Astrocyte of the spinal cord (primary cell): Measurements from ENCODE around the gene ACYP1.

ENCODE experiments used
- DNase-seq: peaks from one replicate; pipeline ENCODE4 v3.0.0; 2011; ENCODE audit warnings: low read depth, low spot score
- H3K4me3 ChIP-seq: 2 replicates; pipeline ENCODE4 v1.5.1; 2011; ENCODE audit warnings: low read depth, mild to moderate bottlenecking, low read length, moderate library complexity
- in situ Hi-C: cut with HindIII; loops from 2 replicates; pipeline ENCODE4 v1.10.0; 2017; ENCODE audit warnings: low sequenced_read_pairs
- TF ChIP-seq, protein P1 (sequence below): IDR thresholded peaks from 2 replicates; pipeline ENCODE4 v1.5.1; 2012; ENCODE audit warnings: low read depth, mild to moderate bottlenecking, low read length, inconsistent platforms

Gene ACYP1

DNA sequence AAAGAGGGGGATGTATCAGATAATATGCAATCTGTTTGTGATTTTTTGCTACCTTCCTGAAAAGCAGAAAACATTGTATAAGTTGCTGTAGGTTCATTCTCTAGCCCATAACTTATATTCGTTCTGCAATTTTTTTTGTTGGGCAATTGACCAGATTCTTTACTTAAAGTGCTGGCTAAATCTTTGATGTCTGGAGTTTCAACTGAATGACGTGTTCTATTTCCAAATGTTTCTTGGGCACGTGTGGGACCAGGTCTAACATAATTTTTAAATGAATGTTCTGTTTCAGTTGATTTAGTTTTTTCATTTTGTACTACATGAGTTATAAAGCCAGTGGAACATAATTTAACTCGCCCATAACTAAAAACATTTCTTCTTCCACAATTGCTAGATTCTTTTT lies 16.3 kb downstream of the ACYP1 start:
- H3K4me3 ChIP-seq, result no peak overlapping the region
- in situ Hi-C loops, result no loop called here
- DNase-seq, result no peak
- TF ChIP-seq, protein P1, sequence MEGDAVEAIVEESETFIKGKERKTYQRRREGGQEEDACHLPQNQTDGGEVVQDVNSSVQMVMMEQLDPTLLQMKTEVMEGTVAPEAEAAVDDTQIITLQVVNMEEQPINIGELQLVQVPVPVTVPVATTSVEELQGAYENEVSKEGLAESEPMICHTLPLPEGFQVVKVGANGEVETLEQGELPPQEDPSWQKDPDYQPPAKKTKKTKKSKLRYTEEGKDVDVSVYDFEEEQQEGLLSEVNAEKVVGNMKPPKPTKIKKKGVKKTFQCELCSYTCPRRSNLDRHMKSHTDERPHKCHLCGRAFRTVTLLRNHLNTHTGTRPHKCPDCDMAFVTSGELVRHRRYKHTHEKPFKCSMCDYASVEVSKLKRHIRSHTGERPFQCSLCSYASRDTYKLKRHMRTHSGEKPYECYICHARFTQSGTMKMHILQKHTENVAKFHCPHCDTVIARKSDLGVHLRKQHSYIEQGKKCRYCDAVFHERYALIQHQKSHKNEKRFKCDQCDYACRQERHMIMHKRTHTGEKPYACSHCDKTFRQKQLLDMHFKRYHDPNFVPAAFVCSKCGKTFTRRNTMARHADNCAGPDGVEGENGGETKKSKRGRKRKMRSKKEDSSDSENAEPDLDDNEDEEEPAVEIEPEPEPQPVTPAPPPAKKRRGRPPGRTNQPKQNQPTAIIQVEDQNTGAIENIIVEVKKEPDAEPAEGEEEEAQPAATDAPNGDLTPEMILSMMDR, result no peak

DNA sequence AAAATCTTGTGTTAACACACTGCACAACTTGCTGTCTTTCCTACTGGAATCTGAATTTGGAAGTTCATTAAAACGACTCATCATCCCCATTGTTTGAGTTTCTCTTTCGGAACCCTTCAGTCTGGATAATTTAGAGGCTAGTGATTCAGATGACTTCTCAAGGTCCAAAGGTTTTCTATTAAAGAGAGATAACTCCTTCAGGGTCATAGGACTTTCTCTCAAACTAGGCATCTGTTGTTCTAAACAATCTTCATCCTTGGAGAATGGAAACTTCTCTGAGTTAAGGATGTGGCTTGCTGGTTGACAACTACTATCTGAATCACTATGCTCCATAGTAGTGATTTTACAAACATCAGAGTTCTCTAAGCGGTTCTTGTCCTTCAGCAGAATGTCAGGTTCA lies 16.9 kb downstream of the ACYP1 start:
- no peak for DNase-seq
- no peak overlapping the region for H3K4me3 ChIP-seq
- TF ChIP-seq, protein P1, result no peak
- in situ Hi-C loops, result no loop called here

DNA sequence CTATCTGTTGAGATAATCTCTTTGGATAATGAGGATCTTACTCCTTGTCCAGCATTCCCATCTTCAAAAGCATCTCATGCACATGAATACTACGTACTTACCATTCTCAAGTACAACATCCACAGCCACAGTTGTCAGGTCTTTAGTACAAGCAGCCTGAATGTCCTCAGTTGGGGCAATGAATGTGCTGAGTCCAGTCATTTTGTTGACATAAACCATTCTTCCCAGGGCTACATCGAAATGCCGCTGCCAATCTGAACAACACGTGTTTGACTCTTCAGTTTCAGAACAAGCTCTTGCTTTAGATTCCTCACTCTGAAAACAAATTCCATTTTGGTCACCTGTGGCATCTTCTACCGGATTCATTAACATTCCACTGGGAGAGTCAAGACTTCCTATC lies 17.5 kb downstream of the ACYP1 start:
- DNase-seq, result no peak
- in situ Hi-C loops, result no loop called here
- TF ChIP-seq, protein P1, result no peak
- H3K4me3 ChIP-seq, result no peak overlapping the region

DNA sequence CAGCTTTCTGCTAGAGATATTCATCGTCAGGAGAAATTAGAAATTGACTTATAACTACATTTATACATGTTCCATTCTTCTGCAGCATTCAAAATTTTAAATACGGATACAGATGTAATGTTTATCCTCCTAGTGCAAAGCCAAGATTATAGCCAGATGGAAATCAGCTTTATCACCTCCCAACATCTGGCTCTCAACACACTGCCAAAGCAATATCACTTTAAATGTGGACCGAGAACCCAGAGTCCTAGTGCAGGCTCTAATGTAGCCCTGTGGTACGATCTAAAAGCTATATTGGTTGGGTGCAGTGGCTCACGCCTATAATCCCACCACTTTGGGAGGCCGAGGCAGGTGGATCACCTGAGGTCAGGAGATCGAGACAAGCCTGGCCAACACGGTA lies 19.1 kb downstream of the ACYP1 start:
- TF ChIP-seq, protein P1, result no peak
- H3K4me3 ChIP-seq, result no peak overlapping the region
- in situ Hi-C loops, result no loop called here
- DNase-seq, result no peak

DNA sequence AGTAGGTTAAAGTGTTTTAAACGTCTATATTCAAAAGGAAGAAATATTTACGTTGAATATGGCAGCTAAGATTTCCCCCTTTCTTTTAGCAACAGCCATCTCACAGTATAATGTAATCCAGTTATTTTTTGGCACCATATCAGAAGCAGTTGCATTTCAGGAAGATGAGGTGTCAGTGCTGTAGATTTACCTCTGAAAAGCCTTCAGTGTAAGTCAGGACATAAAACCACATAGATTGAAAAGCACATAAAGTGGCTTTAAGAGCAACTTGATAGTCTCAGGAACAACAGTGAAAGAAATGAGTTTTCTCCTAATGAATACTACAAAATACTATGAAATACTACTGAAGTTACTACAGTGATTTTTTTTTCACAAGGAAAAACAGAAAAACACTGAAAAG lies 19.5 kb downstream of the ACYP1 start:
- no peak overlapping the region for H3K4me3 ChIP-seq
- DNase-seq, result peak; percentile 79
- TF ChIP-seq, protein P1, result no peak
- in situ Hi-C loops, result no loop called here

DNA sequence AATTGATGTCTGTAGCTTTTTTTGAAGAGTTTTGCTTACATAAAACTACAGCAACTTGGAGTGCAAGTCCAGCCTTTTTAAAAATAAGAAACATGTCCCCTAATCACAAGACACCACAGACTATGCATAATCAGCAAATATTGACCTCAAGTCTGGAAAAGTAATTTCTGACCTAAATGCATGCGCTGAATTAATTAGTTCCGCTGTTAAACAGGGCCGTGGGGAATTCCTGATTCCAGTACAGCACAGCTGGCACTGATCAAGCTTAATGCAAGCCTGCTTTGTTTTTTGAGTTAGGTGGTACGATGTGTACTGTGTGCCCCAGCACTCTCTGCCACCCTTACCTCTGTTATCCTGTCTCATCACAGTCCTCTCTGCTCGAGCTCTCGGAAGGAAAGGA lies 21.8 kb downstream of the ACYP1 start:
- H3K4me3 ChIP-seq, result no peak overlapping the region

More for the DNA sequence above, 21.8 kb downstream of the ACYP1 start:
- in situ Hi-C loops, result no loop called here
- TF ChIP-seq, protein P1, result no peak
- peak; percentile 45 for DNase-seq
